ENCODE measurements around the gene CYFIP1. TPM values are rescaled to one million over a fixed set of nuclear protein-coding genes. Genes with fewer than 3 reads are reported as not detected.

The CYFIP1 gene
- total RNA-seq, 1 experiment from 2014 or later = 101 TPM

DNA sequence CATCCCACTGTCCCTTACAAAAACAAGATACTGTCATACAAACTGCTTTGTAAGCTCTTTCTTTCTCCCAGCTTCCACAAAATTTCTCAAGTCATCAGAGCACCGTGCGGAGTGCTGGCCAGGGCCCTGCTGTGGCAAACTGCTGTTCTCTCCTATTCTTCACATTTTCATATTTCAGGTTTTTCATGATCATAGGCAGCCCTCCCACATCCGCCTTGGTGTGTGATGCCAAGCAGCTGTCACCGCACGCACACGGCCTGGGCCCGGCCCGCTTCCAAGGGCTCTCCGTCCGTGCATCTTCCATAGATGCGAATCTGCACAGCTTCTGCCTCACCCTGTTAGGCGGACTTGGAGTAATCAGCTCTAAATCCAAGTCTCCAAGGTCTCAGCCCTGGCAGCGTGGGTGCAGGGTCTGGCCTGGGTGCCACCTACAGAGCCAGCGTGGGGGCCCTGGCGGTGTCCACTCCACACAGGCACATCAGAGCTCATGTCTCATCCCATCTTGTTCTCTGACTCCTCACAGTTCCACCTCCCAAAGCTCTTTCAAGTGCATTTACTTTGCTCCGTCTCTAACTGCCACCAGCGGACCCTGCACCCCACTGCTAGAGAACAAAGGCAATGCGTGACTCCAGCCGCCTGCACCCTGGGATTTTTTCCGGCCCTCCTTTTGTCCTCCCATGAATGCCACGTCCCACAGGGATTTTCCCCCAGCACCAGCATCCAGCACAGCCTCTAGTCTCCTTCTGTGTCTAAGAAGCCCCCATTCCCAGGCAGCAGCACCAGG is 27.2 kb downstream of the CYFIP1 start:
- in situ Hi-C loops (cut with HindIII; ENCODE audit: low sequenced_read_pairs) = no loop called here
- DNase-seq (ENCODE audit: low spot score) = peak; percentile 23

DNA sequence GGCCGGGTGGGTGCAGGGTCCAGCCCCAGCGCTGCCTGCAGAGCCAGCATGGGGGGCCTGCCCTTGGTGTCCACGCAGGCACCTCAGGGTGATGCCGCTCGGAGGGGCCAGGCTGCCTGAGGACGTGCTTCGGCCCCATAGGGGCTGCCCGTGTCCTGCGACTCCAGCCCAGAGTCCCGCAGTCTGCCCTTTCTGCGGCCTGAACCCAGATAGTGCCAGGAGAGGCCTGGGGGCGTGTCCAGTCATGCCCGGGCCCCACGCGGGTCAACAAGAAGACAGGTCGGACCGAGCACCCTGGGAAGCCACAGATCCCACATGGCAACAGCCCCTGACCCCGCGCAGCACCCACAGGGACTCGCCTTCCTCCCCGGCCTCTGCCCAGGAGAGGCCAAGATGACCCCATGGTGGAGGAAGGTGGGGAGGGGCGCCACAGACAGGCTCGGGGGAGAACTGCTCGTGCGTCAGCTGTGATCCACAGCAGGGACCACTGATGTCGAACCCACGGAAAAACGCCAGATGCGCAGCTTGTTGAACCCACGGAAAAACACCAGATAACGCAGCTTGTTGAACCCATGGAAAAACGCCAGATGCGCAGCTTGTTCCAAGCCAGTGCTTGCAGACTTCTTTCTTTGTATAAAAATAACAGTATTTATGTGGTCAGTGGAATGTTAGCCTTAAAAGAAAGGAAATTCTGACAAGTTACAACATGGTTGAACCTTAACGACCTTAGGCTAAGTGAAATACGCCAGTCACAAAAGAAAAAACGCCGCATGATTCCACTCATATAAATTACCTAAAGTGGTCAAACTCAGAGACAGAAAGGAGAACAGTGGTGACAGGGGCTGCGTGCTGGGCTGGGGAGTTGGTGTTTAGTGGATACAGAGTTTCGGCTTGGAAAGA is 28.5 kb downstream of the CYFIP1 start:
- in situ Hi-C loops (cut with HindIII; ENCODE audit: low sequenced_read_pairs) = no loop called here
- DNase-seq (ENCODE audit: low spot score) = no peak

DNA sequence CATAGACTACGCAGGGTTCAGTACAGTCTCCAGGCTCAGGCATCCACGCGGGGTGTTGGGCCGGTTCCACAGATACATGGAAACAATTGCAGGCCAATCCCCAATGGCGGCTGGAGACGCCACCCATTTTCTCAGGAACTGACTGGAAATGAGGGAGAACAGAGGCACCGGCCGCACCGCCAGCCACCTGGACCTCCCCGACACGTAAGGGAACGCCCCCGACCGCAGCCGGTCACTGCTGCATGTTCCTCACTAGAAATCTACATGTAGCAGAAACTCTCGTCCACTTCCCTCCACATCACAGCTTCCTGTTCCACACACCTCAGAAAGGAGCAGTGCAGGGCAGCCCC is 29.2 kb downstream of the CYFIP1 start:
- in situ Hi-C loops (cut with HindIII; ENCODE audit: low sequenced_read_pairs) = no loop called here
- DNase-seq (ENCODE audit: low spot score) = no peak

DNA sequence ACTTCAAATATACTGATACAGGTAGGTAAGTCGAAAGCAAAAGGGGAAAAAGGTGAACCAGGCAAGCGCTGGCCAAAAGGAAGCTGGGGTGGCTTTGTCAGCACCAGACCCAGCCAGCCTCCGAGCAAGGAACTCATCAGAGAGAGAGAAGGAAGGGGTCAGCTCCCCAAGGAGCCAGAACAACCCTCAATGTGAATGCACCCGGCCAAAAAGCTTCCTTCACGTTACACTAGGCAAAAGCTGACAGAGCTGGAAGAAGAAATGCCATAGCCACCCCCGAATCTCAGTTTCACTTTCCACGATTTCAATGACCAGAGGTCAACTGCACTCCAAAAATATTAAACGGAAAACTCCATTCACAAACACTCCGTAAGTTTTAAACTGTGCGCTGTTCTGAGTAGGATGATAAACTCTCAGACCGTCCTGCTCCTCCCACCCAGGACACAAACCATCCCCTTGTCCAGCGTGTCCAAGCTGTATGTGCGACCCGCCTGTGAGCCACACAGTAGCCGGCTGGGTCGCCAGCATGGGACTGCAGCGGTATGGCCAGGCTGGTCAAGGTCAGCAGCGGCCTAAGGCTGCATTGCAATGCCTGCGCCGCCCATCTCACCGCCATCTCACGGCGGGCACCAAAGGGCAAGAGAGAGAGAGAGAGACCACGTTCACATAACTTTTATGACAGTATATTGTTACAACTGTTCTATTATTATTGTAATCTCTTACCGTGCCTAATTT is 29.7 kb downstream of the CYFIP1 start:
- in situ Hi-C loops (cut with HindIII; ENCODE audit: low sequenced_read_pairs) = no loop called here
- no peak for DNase-seq (ENCODE audit: low spot score)

DNA sequence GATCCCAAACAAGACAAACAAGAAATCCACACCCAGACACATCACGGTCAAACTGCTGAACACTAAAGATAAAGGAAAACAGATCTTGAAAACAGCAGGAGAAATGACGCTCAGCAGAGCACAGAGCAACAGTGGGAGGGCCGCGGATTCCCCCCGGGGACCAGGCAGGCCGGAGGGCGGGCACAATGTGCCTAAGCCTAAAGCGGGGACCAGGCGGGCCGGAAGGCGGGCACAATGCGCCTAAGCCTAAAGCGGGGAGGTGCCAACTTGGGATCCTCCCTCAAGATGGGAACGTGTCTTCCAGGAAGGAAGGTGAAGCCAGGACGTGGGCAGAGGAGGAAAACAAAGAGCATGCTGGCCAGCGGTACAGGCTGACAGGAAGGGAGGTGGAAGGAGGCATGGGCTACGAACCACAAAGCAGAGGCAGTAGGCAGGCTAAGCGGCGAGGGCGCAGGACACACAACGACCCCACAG is 31.1 kb downstream of the CYFIP1 start:
- in situ Hi-C loops (cut with HindIII; ENCODE audit: low sequenced_read_pairs) = no loop called here
- no peak for DNase-seq (ENCODE audit: low spot score)

DNA sequence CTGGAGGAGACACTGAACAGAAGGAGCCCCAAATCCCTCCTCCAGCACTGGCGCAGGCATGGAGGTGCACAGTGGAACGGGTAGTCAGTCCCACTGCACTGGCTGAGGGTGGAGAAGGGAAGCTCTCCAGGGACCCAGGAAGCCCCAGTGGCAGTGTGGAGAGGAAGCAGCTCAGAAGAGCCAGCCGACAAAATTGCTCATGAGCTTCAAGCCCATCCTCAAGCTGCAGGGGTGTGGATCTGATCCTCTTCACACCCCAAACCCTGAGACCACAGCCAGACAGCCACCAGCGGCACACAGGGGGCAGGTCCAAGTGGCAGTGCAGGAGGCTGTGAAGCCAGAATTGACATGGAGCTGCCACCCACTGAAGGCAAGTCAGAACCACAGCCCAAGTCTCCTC is 32.1 kb downstream of the CYFIP1 start:
- in situ Hi-C loops (cut with HindIII; ENCODE audit: low sequenced_read_pairs) = no loop called here
- no peak for DNase-seq (ENCODE audit: low spot score)

DNA sequence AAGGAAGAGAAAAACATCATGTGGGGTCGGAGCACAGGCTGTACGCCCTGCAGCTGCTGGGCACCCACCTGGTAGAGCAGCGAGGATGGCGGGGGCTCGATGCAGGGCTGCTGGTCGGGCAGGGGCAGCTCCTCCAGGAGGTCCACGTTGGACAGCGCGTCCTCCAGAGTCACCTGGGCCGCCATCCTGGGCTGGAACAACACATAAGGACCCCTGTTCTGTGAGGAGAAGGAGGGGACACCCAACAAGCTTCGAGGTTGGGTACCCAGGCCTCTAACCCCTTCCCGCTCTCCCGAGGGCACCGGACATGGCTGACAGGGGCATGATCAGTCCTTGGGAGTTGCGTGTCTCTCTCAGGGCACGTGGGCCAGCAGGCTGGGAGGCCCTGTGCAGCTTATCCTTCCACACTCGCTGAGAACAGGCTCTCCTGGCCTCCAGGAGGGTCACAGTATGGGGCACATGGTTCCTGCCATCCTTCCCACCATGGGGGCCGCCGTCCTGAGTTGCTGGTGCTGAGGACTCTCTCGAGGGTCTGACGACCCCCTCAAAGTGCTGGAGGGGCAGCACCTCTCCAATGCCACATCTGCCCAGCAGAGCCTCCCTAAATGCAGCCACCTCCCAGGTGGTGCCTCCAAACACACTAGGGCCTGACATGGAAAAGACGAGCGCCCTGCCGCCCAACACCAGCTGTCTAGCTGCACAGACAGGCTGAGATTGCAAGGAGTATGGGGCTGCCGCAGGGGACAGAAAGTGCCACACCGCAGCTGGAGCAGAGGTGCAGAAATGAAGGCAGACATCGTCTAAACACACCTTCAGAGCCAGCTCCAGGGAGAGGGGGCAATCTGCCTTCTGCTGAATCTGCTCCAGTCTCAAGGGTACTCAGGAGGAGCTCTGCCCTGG is 32.8 kb downstream of the CYFIP1 start:
- DNase-seq (ENCODE audit: low spot score) = no peak
- in situ Hi-C loops (cut with HindIII; ENCODE audit: low sequenced_read_pairs) = no loop called here

DNA sequence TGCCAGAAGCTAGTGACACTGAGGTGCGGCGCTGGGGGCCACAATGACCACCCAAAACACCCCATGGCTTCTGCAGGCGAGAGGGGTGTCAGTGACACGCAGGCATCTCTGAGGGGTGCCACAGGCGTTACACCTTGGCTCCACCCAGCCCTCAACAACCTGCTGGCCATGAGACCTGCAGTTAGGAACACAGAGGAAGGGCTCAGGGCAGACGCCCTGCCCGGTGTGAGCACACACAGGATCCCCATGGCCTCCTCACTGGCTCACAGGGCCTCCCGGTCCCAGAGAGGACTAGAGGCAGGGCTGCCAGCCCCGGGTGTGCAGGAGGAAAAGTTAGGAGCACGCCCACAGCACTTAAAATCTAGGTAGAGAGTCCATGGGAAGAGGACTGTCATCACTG is 35.1 kb downstream of the CYFIP1 start:
- no peak for DNase-seq (ENCODE audit: low spot score)
- in situ Hi-C loops (cut with HindIII; ENCODE audit: low sequenced_read_pairs) = no loop called here

DNA sequence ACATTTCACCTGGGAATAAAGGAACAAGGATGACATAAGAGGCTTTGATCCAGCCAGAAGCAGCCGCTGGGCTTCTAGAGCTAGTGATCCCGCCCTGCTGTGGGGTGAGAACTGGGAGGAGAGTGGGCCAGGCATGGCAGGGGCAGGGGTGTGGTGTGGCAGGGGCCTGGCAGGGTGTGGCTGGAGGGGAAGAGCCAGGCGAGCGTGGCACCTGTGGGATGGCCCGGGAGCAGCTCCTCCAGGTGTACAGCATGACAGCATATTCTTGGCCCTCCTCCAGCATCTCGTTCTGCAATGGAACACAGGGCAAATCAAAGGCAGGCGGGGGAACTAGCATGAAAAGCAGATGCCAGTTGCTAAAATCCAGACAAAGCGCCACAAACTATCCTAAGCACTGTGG is 35.5 kb downstream of the CYFIP1 start:
- no peak for DNase-seq (ENCODE audit: low spot score)

DNA sequence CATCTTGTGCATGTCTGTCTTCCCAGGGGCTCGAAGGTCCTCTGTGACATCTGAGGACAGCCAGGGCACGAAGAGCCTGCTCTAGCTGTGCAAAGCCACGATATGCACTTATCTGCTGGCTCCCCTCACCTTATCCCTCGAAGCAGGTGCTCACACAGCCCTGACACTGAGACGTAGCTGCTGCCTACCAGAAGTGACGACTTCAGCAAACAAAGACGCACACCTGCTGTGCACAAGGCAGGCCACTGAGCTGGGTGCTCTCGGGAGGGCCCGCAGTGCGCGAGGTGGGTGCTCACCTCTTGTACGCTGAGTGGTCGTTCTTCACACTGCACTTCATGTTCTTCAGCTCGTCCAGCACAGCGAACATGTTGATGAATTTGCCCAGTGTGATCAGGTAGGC is 37.3 kb downstream of the CYFIP1 start:
- in situ Hi-C loops (cut with HindIII; ENCODE audit: low sequenced_read_pairs) = no loop called here
- no peak for DNase-seq (ENCODE audit: low spot score)

More for the DNA sequence above, 35.5 kb downstream of the CYFIP1 start:
- in situ Hi-C loops (cut with HindIII; ENCODE audit: low sequenced_read_pairs) = no loop called here

DNA sequence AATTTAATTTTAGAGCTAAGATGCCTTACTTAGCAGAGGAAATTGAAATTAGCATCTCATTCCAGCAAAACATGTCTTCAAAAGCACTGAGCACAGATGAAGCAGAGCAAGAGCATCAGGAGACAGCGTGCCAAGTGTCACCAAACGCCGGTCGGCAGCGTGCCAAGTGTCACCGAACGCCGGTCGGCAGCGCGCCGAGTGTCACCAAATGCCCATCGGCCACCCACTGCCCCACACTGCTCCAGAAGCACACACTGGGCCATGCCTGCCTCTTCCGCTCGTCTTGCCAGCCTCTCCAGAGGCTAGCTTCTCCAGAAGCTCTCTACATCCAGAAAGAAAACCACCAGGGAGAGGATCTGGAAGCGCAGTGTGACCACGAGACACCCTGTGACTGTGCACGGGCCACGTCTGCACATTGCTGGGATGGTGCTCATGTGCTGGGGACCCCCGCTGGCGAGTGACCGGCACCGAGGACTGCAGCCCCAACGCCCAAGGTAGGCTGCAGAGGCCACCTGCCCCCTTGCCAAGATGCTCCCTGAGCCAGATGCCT is 37.8 kb downstream of the CYFIP1 start:
- in situ Hi-C loops (cut with HindIII; ENCODE audit: low sequenced_read_pairs) = no loop called here

DNA sequence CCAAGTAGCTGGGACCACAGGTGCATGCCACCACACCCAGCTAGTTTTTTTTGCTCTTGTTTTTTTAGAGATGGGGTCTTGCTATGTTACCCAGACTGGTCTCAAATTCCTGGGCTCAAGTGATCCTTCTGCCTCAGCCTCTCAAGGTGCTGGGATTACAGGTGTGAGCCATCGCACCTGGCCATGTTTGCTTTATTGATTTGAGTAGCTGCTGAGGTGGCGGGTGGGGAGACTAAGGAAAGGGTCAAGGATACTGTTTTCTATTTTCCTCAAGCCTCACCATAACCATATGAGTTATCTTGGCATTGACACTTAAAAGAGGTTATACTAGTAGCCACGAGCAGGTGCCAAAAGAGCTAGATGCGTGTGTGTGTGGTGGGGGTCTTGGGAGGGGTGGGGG is 39.0 kb downstream of the CYFIP1 start:
- DNase-seq (ENCODE audit: low spot score) = no peak
- in situ Hi-C loops (cut with HindIII; ENCODE audit: low sequenced_read_pairs) = no loop called here

More for the DNA sequence above, 37.8 kb downstream of the CYFIP1 start:
- no peak for DNase-seq (ENCODE audit: low spot score)

DNA sequence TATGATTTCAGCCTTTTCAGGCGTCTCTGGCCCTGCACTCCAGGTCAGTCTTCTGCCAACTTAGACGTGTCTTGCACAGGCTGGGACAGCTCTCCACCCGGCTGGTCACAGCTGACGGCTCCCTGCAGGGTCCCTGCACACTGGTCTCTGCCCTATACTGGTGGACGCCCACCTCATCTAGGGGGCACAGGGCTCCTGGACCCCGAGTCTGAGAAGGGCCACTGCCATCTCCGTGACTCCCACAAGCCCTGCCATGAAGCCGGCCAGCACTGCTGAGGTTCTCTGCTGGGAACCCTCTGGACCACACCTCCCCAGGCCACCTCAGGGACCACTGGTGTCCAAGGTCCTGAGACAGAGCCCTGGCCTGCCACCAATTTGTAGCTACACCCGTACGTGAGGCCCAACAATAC is 40.5 kb downstream of the CYFIP1 start:
- in situ Hi-C loops (cut with HindIII; ENCODE audit: low sequenced_read_pairs) = no loop called here
- DNase-seq (ENCODE audit: low spot score) = no peak

DNA sequence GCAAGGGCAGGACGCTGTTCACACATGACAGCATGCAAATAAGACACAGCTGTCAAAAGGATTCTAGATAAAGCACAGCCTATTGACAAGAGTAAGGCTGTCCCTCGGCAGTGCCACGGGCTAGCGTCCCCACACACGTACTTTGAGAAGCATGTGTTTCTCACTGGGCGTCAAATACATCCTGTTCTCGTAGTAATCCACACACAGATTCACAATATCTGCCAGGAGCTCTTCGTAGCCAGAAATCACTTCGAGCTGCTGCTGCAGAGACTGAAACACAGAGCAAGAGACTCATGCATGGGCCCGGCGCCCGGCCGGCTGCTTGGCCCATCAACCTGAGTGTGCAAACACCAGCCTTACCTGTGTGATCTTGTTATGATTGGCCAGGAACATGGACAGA is 41.1 kb downstream of the CYFIP1 start:
- in situ Hi-C loops (cut with HindIII; ENCODE audit: low sequenced_read_pairs) = no loop called here
- no peak for DNase-seq (ENCODE audit: low spot score)

DNA sequence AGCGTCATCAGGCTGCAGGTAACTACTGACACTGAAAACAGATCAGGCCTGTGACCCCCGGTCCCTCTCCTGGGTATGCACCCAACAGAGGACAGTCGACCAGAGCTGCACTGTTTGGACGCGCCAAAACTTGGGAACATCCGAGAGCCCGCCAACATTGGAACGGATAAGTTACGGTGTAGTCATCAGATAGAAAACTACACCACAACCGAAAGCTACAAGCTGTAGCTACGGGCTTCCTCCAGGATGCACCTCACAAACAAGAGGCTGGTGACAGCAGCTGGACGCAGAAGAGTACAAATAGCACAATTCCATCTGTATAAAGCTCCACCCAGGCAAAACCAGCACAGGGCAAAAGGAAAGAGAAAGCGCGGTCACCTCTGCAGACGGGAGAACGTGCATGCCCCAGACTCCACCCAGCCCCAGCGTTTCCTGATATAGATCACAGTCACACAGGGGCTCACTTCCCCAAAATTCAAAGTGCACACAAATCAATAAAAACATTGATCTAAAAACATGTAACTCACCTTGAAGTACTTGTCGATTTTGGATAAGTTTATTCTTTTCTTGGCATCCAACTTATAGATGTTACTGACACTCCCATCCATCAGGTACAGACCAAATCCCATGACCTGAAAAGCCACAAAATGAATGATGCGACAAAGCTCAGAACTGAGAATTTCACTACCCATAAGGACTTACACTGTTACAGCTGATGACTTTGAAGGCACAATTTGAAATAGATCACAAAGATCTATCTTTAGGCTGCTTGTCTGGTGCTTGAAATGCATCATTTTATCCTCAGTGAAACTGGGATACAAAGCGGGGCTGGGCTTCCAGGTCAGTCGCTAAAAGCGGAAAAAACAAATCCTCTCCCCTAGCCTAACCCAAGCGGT is 43.3 kb downstream of the CYFIP1 start:
- in situ Hi-C loops (cut with HindIII; ENCODE audit: low sequenced_read_pairs) = no loop called here
- DNase-seq (ENCODE audit: low spot score) = no peak

DNA sequence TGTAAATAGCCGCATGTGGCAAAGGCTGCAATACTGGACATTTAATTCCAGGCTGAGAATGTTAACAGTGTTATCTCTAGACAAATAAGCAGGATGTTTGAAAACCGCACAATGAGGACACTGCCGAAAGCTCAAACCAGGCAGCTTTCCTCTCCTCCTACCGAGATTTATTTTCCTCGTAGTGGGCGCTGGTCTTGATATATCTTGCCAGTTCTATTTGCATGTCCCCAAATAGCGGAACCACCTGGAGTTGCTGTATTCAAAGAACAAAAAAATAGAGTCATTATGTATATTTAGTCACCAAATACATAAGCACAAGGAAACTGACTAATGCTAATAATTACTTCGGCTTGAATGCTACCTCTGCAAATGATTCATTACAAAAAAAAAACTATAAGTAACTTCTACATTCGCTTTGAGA is 46.5 kb downstream of the CYFIP1 start:
- in situ Hi-C loops (cut with HindIII; ENCODE audit: low sequenced_read_pairs) = no loop called here
- DNase-seq (ENCODE audit: low spot score) = no peak

DNA sequence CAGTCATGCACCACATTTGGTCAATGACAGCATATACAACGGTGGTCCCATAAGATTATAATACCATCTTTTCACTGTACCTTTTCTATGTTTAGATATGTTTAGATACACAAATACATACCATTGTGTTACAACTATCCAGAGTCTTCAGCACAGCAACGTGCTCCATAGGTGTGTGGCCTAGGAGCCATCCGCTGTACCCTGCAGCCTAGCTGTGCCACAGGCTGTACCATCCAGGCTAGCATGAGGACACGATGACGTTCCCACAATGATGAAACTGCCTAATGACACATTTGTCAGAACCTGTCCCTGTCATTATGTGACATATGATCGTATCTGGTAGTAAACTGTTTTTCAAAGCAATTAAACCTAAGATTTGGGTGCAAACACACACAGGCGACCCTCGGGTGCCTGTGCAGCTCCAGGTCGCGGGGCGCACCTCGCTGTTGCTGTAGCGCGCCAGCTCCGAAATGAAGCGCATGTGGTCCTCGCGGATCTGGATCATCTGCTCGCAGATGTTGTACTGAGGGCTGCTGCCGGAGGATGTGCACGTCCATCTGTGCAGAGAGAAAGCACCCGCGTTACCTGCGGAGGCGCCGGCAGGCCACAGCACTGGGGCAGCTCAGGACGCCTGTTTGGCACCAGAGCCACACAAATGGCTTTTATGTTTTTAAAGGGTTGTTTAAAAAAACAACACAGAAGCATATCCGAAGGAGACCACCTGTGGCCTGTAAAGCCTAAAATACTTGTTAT is 48.2 kb downstream of the CYFIP1 start:
- no peak for DNase-seq (ENCODE audit: low spot score)
- in situ Hi-C loops (cut with HindIII; ENCODE audit: low sequenced_read_pairs) = no loop called here

Measured in G401 (cell line).